HepG2 (cell line): ENCODE data around the gene NUDT22. TPM values are rescaled to one million over a fixed set of nuclear protein-coding genes. Genes with fewer than 3 reads are reported as not detected.
A peak's percentile ranks its signal among the peaks of the same experiment; 100 is the strongest.

Experiments used
- ARHGAP35 ChIP-seq: sonication (generic); formaldehyde crosslinking; IDR thresholded peaks from 2 replicates; pipeline ENCODE4 v1.9.0; 2022; ENCODE audit warnings: mild to moderate bottlenecking, inconsistent platforms, moderate library complexity, missing genetic modification reagents, borderline replicate concordance
- BRCA1 ChIP-seq: sonication (generic); formaldehyde crosslinking; IDR thresholded peaks from 2 replicates; pipeline ENCODE4 v1.4.0; 2020; ENCODE audit warnings: missing genetic modification reagents
- BRF2 ChIP-seq: sonication (generic); formaldehyde crosslinking; IDR thresholded peaks from 2 replicates; pipeline ENCODE4 v1.8.1; 2022; ENCODE audit warnings: mild to moderate bottlenecking, missing genetic modification reagents
- CEBPG ChIP-seq: IDR thresholded peaks from 2 replicates; pipeline ENCODE4 v1.6.1; 2016
- CERS6 ChIP-seq: sonication (generic); formaldehyde crosslinking; IDR thresholded peaks from 2 replicates; pipeline ENCODE4 v1.5.0; 2020; ENCODE audit warnings: missing genetic modification reagents
- DNMT1 ChIP-seq: sonication (generic); formaldehyde crosslinking; IDR thresholded peaks from 2 replicates; pipeline ENCODE4 v1.5.1; 2020; ENCODE audit warnings: mild to moderate bottlenecking, missing genetic modification reagents
- SAP130 ChIP-seq: IDR thresholded peaks from 2 replicates; pipeline ENCODE4 v1.6.1; 2016; ENCODE audit warnings: low read depth
- SMARCC2 ChIP-seq: fragments of 450-650 bp; IDR thresholded peaks from 2 replicates; pipeline ENCODE4 v1.6.1; 2017; ENCODE audit warnings: antibody characterized with exemption, mild to moderate bottlenecking
- TEAD3 ChIP-seq: optimal IDR thresholded peaks from 2 replicates; pipeline ENCODE3; 2016; ENCODE audit warnings: borderline replicate concordance
- ZBTB34 ChIP-seq: sonication (generic); formaldehyde crosslinking; IDR thresholded peaks from 2 replicates; pipeline ENCODE4 v1.8.0; 2022; ENCODE audit warnings: mild to moderate bottlenecking, missing genetic modification reagents
- ZBTB39 ChIP-seq: sonication (generic); formaldehyde crosslinking; IDR thresholded peaks from 2 replicates; pipeline ENCODE4 v1.5.0; 2020; ENCODE audit warnings: missing genetic modification reagents
- ZFYVE20 ChIP-seq: sonication (generic); formaldehyde crosslinking; IDR thresholded peaks from 2 replicates; pipeline ENCODE4 v1.8.0; 2023; ENCODE audit warnings: low read depth, mild to moderate bottlenecking, moderate library complexity, missing genetic modification reagents, borderline replicate concordance
- ZNF143 ChIP-seq: sonication (generic); formaldehyde crosslinking; IDR thresholded peaks from 2 replicates; pipeline ENCODE4 v1.4.0; 2020; ENCODE audit warnings: missing genetic modification reagents
- ZNF30 ChIP-seq: sonication (generic); formaldehyde crosslinking; IDR thresholded peaks from 2 replicates; pipeline ENCODE4 v1.5.0; 2020; ENCODE audit warnings: mild to moderate bottlenecking, missing genetic modification reagents
- ZNF354B ChIP-seq: sonication (generic); formaldehyde crosslinking; IDR thresholded peaks from 2 replicates; pipeline ENCODE4 v1.8.0; 2022; ENCODE audit warnings: mild to moderate bottlenecking, missing genetic modification reagents
- polyA plus RNA-seq, 8 experiments: library from polyadenylated mRNA; depleted of rRNA in 3 of 8; stranded (reverse) in 7 of 8; unstranded in 1 of 8; fragments of >200 nt; fragmentation: Illumina TruSeq in 4 of 8; extraction: Trizol in 4 of 8; gene quantifications; 2 replicates each; pipeline versions ENCODE4 v1.2.1 to v1.2.3, GENCODE V29; 2011 to 2016; ENCODE audit warnings: low read depth in 4 of 8, missing spikeins in 1 of 8, mixed read lengths in 1 of 8; ENCODE audit not compliant: insufficient read depth in 1 of 8
- total RNA-seq, 5 experiments: library from RNA; depleted of rRNA; stranded (reverse); fragments of >200 nt; fragmentation: Illumina TruSeq; extraction: Trizol; gene quantifications; 2 replicates each; pipeline ENCODE4 v1.2.3, GENCODE V29; 2016; ENCODE audit warnings: low read depth in 1 of 5
- TF ChIP-seq, protein P1 (sequence below), 2 experiments: sonication (generic) in 1 of 2; formaldehyde crosslinking in 1 of 2; IDR thresholded peaks; 2 replicates each; pipeline versions ENCODE4 v1.6.1 to v1.9.0; 2014 to 2022; ENCODE audit warnings: antibody characterized with exemption in 1 of 2, borderline replicate concordance in 1 of 2, inconsistent platforms in 1 of 2, low read depth in 1 of 2, missing genetic modification reagents in 1 of 2

NUDT22 gene
- total and polyA plus RNA-seq, 2 of the 13 experiments (the other 11 are each of a cell fraction or from before 2014, with no cell fraction given) = 33.5 to 39.8 TPM

DNA sequence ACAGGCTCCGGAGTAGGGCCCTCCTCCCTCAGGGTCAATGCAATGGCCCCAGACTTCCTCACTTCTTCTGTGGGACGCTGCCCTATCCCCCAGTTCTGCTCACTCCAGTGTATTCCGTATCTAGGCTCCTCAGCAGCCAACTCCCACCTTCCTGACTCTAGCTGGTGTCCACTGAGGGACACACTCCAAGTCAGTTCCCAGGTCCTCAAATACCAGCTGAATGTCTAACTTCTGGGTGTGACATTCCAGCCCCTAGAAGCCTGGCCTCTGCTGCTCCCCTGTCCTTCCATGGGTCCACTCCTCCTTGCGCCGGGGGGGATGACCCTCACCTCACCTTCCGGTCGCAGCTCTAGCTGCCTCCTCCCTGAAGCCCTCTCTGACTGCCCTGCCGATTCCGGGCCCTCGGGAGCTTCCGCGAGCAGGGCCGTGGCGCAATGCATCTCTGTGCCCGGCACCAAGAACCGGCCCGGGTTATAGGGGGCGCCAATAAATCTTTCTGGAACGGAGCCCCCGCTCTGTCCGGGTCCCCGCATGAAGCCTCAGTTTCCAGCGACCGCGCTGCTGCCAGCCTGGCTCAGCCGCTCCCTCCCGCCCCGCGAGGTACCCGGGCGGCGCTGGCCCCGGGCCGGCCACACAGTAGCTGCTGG lies 42.9 kb downstream of the NUDT22 start (continued):
- TF ChIP-seq CERS6 (CRISPR knock-in tag) (no peak), ZNF354B (CRISPR knock-in tag) (no peak), BRF2 (CRISPR knock-in tag) (0 out of 2 replicates have a peak, but pooled peaks have one; percentile 11), DNMT1 (CRISPR knock-in tag) (no peak), ZFYVE20 (CRISPR knock-in tag) (no peak), ZBTB34 (CRISPR knock-in tag) (no peak), TEAD3 (peak; percentile 76), SAP130 (no peak), CEBPG (CRISPR knock-in tag) (peak; percentile 45), BRCA1 (CRISPR knock-in tag) (no peak), ARHGAP35 (CRISPR knock-in tag) (no peak), SMARCC2 (no peak), ZNF143 (CRISPR knock-in tag) (no peak), ZNF30 (CRISPR knock-in tag) (no peak), ZBTB39 (CRISPR knock-in tag) (no peak)
- TF ChIP-seq, protein P1, sequence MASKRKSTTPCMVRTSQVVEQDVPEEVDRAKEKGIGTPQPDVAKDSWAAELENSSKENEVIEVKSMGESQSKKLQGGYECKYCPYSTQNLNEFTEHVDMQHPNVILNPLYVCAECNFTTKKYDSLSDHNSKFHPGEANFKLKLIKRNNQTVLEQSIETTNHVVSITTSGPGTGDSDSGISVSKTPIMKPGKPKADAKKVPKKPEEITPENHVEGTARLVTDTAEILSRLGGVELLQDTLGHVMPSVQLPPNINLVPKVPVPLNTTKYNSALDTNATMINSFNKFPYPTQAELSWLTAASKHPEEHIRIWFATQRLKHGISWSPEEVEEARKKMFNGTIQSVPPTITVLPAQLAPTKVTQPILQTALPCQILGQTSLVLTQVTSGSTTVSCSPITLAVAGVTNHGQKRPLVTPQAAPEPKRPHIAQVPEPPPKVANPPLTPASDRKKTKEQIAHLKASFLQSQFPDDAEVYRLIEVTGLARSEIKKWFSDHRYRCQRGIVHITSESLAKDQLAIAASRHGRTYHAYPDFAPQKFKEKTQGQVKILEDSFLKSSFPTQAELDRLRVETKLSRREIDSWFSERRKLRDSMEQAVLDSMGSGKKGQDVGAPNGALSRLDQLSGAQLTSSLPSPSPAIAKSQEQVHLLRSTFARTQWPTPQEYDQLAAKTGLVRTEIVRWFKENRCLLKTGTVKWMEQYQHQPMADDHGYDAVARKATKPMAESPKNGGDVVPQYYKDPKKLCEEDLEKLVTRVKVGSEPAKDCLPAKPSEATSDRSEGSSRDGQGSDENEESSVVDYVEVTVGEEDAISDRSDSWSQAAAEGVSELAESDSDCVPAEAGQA (IDR thresholded peaks at IDR 0.05; ENCODE audit: low read depth) = no peak
- TF ChIP-seq, protein P1 (CRISPR knock-in tag; IDR thresholded peaks at IDR 0.05; ENCODE audit: borderline replicate concordance) = no peak
